Mesendoderm (in vitro differentiated cells): ENCODE measurements around the gene RSPH1.

ENCODE experiments used
- DNase-seq: peaks from one replicate; pipeline ENCODE4 v3.0.0; 2013
- H2AK5ac ChIP-seq: 2 replicates; pipeline ENCODE4 v1.6.1; 2013; ENCODE audit warnings: low read length, inconsistent platforms
- H2BK120ac ChIP-seq: 2 replicates; pipeline ENCODE4 v1.6.1; 2013; ENCODE audit warnings: low read depth, mild to moderate bottlenecking, low read length, moderate library complexity, mixed read lengths
- H2BK15ac ChIP-seq: replicated peaks from 2 replicates; pipeline ENCODE4 v1.6.1; 2013; ENCODE audit warnings: low read depth, mild to moderate bottlenecking, moderate library complexity
- H2BK5ac ChIP-seq: 2 replicates; pipeline ENCODE4 v1.6.1; 2013; ENCODE audit warnings: low read length, inconsistent platforms
- H3K18ac ChIP-seq: 2 replicates; pipeline ENCODE4 v1.6.1; 2013; ENCODE audit warnings: mild to moderate bottlenecking, low read length, mixed read lengths
- H3K23ac ChIP-seq: one replicate; pipeline ENCODE4 v1.6.1; 2013; ENCODE audit warnings: low read length
- H3K27ac ChIP-seq: 2 replicates; pipeline ENCODE4 v1.5.1; 2013; ENCODE audit warnings: low read depth, mild to moderate bottlenecking, inconsistent platforms, low read length, moderate library complexity
- H3K27me3 ChIP-seq: 2 replicates; pipeline ENCODE4 v1.6.1; 2013; ENCODE audit warnings: low read length, control low read depth, mild to moderate bottlenecking, inconsistent platforms; ENCODE audit not compliant: insufficient read depth, poor library complexity
- H3K36me3 ChIP-seq: 2 replicates; pipeline ENCODE4 v1.6.1; 2013; ENCODE audit warnings: low read length, inconsistent platforms; ENCODE audit not compliant: control insufficient read depth, insufficient read depth
- H3K4ac ChIP-seq: one replicate; pipeline ENCODE4 v1.6.1; 2013; ENCODE audit warnings: low read depth, mild to moderate bottlenecking, low read length, moderate library complexity
- H3K4me1 ChIP-seq: 2 replicates; pipeline ENCODE4 v1.6.1; 2013; ENCODE audit warnings: low read depth, low read length, inconsistent platforms; ENCODE audit not compliant: control insufficient read depth
- H3K4me2 ChIP-seq: 2 replicates; pipeline ENCODE4 v1.6.1; 2013; ENCODE audit warnings: low read length
- H3K4me3 ChIP-seq: 2 replicates; pipeline ENCODE4 v1.5.1; 2013; ENCODE audit warnings: mild to moderate bottlenecking, low read length
- H3K56ac ChIP-seq: one replicate; pipeline ENCODE4 v1.6.1; 2013; ENCODE audit warnings: low read length
- H3K79me1 ChIP-seq: 2 replicates; pipeline ENCODE4 v1.6.1; 2013; ENCODE audit warnings: low read length, inconsistent platforms
- H3K79me2 ChIP-seq: 2 replicates; pipeline ENCODE4 v1.6.1; 2013; ENCODE audit warnings: mild to moderate bottlenecking, low read length; ENCODE audit not compliant: control insufficient read depth, insufficient read depth
- H3K9ac ChIP-seq: 2 replicates; pipeline ENCODE4 v1.6.1; 2013; ENCODE audit warnings: low read length, inconsistent platforms
- H4K5ac ChIP-seq: one replicate; pipeline ENCODE4 v1.6.1; 2013; ENCODE audit warnings: low read length
- H4K8ac ChIP-seq: one replicate; pipeline ENCODE4 v1.6.1; 2013; ENCODE audit warnings: low read depth, mild to moderate bottlenecking, control low read depth, low read length, moderate library complexity
- WGBS: extraction: QIAGEN DNeasy Blood & Tissue Kit; methylation state at CpG from one replicate; pipeline ENCODE4 v1.1.7; 2013; ENCODE audit warnings: low lambda C conversion rate, missing lambda C conversion rate; ENCODE audit not compliant: insufficient coverage; ENCODE audit errors: extremely low coverage; 5-methylcytosine and 5-hydroxymethylcytosine counted together

RSPH1 gene

DNA sequence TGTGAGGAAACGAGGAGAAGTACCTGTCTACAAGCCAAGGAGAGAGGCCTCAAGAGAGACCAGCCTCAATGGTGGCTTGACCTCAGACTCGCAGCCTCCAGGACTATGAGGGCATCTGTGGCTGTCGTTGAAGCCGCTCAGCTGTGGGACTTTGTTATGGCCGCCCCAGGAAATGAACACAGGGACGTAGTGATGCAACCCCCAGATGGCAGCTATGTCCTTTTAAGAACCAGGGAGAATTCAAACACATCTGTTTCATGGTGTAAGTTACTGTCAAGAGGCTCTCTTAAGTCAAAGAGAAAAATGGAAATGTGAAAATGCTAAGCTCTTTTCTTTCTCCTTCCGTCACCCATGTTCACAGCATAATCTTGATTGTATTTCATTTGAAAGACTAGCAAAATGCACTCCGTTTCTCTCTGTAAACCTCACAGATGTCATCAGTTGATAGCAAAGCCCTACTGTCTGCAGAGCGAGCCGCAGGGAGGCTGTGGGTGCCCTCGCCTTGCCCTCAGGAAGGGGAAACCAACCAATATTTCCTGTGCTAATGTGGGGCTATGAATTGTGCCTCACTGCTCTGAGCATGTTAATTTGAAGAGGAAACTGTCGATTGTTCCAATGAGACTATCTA, 71.0 kb downstream of the RSPH1 start:
- Histone ChIP-seq H2AK5ac (no peak overlapping the region), H2BK15ac (no peak overlapping the region)
- no peak for DNase-seq

DNA sequence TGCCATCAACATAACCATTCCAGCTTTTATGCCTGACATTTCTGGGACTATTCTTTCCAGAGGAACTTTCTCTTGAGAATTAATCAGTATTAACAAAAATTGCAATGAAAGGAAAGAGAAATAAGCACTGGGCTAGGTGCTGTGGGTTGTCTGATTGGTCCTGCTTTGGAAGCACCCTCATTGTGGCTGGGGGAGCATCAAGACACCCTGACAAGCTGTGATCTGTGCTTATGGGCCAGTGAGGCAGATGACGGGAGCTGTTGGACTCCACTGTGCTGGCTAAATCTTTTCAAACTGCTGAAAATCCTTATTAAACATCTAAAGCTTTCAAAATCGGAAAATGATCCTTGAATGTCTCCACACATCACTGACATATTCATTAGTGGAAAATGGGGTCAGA, 72.3 kb downstream of the RSPH1 start:
- Histone ChIP-seq H3K23ac (no peak overlapping the region), H2BK120ac (no peak overlapping the region), H3K36me3 (no peaks in the 10 kb centered on the region), H3K18ac (no peak overlapping the region), H2AK5ac (no peak overlapping the region), H2BK15ac (no peak overlapping the region), H3K79me1 (no peaks in the 10 kb centered on the region), H4K5ac (no peak overlapping the region), H3K9ac (no peak overlapping the region), H3K4ac (no peak overlapping the region), H3K79me2 (no peaks in the 10 kb centered on the region), H3K27me3 (no peaks in the 10 kb centered on the region), H4K8ac (no peak overlapping the region), H3K4me2 (no peak overlapping the region), H3K56ac (no peak overlapping the region), H3K4me1 (no peaks in the 10 kb centered on the region), H2BK5ac (no peak overlapping the region), H3K4me3 (no peak overlapping the region), H3K27ac (no peak overlapping the region)
- no CpG with 5 or more reads among the region's 2 CpGs for WGBS
- no peak for DNase-seq

More for the DNA sequence above, 71.0 kb downstream of the RSPH1 start:
- H3K27ac ChIP-seq, result no peak overlapping the region
- H3K4ac ChIP-seq, result no peak overlapping the region
- H3K4me1 ChIP-seq, result no peaks in the 10 kb centered on the region
- no peaks in the 10 kb centered on the region for H3K36me3 ChIP-seq
- H3K79me1 ChIP-seq, result no peaks in the 10 kb centered on the region
- H3K4me2 ChIP-seq, result no peak overlapping the region
- H3K9ac ChIP-seq, result no peak overlapping the region
- no peak overlapping the region for H2BK5ac ChIP-seq
- H4K8ac ChIP-seq, result no peak overlapping the region
- H3K56ac ChIP-seq, result no peak overlapping the region
- H2BK120ac ChIP-seq, result no peak overlapping the region
- no peak overlapping the region for H3K23ac ChIP-seq
- H3K18ac ChIP-seq, result no peak overlapping the region
- H3K79me2 ChIP-seq, result no peaks in the 10 kb centered on the region
- no peak overlapping the region for H3K4me3 ChIP-seq
- H4K5ac ChIP-seq, result no peak overlapping the region
- H3K27me3 ChIP-seq, result no peaks in the 10 kb centered on the region
- WGBS, result no CpG with 5 or more reads among the region's 12 CpGs

DNA sequence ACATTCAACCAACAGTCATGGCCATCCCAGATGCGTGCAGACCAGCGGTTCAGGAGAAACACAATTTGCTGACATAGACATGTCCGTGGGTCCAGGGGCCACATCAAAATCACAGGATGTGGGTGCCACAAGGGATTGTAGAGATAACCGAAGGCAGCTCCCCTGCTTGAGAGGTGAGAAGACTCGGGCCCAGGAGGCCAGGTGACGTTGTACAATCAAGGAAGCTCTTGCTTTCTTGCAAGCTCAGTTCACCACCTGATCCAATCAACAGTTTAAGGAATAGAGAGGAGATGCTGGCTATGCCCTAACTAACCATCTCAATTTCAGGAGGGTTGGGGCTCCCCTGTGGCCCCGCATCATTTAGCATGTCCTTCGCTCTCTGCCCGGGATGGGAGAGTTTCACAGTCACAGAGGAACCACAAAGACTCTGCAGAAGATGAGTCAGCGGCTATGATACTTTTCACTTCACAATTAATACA, 72.8 kb downstream of the RSPH1 start:
- no peak overlapping the region for H2BK15ac ChIP-seq
- H3K27ac ChIP-seq, result no peak overlapping the region
- no peaks in the 10 kb centered on the region for H3K79me1 ChIP-seq
- H3K4me2 ChIP-seq, result no peak overlapping the region
- H2BK5ac ChIP-seq, result no peak overlapping the region
- no peak overlapping the region for H3K23ac ChIP-seq
- no peaks in the 10 kb centered on the region for H3K36me3 ChIP-seq
- no peaks in the 10 kb centered on the region for H3K27me3 ChIP-seq
- H3K56ac ChIP-seq, result no peak overlapping the region
- no peak overlapping the region for H2AK5ac ChIP-seq
- no peak overlapping the region for H3K9ac ChIP-seq
- no CpG with 5 or more reads among the region's 10 CpGs for WGBS
- H4K8ac ChIP-seq, result no peak overlapping the region
- no peak overlapping the region for H3K4ac ChIP-seq
- no peak overlapping the region for H3K18ac ChIP-seq
- no peak overlapping the region for H3K4me3 ChIP-seq
- no peak for DNase-seq
- H2BK120ac ChIP-seq, result no peak overlapping the region
- no peaks in the 10 kb centered on the region for H3K79me2 ChIP-seq
- H3K4me1 ChIP-seq, result no peaks in the 10 kb centered on the region
- no peak overlapping the region for H4K5ac ChIP-seq
